Measurements from ENCODE around the gene CHI3L1. TPM values are rescaled to one million over a fixed set of nuclear protein-coding genes. Genes with fewer than 3 reads are reported as not detected.

Gene CHI3L1
- total and polyA plus RNA-seq, 4 donors: 5.0 to 34.7 (median 15.9) TPM

- Histone ChIP-seq H3K4me3 (ENCODE audit: low read depth in 1 of 3, low read length in 3 of 3) (no peak overlapping the region), H3K4me1 (ENCODE audit: control insufficient read depth in 4 of 4, insufficient read depth in 4 of 4, low read length in 3 of 4) (no peaks in the 10 kb centered on the region), H3K27me3 (ENCODE audit: control insufficient read depth in 4 of 4, insufficient read depth in 4 of 4, low read length in 3 of 4) (no peaks in the 10 kb centered on the region), H3K9ac (ENCODE audit: low read depth in 1 of 2, low read length in 2 of 2) (no peak overlapping the region), H3K36me3 (ENCODE audit: control insufficient read depth in 4 of 4, insufficient read depth in 3 of 4, low read depth in 1 of 4, low read length in 3 of 4) (no peaks in the 10 kb centered on the region), H3K27ac (ENCODE audit: low read depth in 1 of 2, low read length in 2 of 2) (no peak overlapping the region), H3K9me3 (ENCODE audit: control insufficient read depth in 4 of 4, low read length in 3 of 4) (no peaks in the 10 kb centered on the region)
- TF ChIP-seq REST (IDR thresholded peaks at IDR 0.05) (peak; percentile 85), MAX (IDR thresholded peaks at IDR 0.05) (no peak)
- DNase-seq (ENCODE audit: low spot score): no peak
- WGBS: 86% methylated on average over 8 of the region's 8 CpGs
These were observed 33.4 kb upstream of the CHI3L1 start for GRCh38 chr1:203219934-203220333.

- Histone ChIP-seq H3K4me3 (ENCODE audit: low read depth in 1 of 3, low read length in 3 of 3) (no peak overlapping the region), H3K36me3 (ENCODE audit: control insufficient read depth in 4 of 4, insufficient read depth in 3 of 4, low read depth in 1 of 4, low read length in 3 of 4) (no peaks in the 10 kb centered on the region), H3K27me3 (ENCODE audit: control insufficient read depth in 4 of 4, insufficient read depth in 4 of 4, low read length in 3 of 4) (no peaks in the 10 kb centered on the region), H3K4me1 (ENCODE audit: control insufficient read depth in 4 of 4, insufficient read depth in 4 of 4, low read length in 3 of 4) (no peaks in the 10 kb centered on the region), H3K9ac (ENCODE audit: low read depth in 1 of 2, low read length in 2 of 2) (no peak overlapping the region), H3K9me3 (ENCODE audit: control insufficient read depth in 4 of 4, low read length in 3 of 4) (no peaks in the 10 kb centered on the region), H3K27ac (ENCODE audit: low read depth in 1 of 2, low read length in 2 of 2) (no peak overlapping the region)
- TF ChIP-seq CTCF (IDR thresholded peaks at IDR 0.05; ENCODE audit: low read depth, low read length, missing input control) (no peak), REST (IDR thresholded peaks at IDR 0.05) (no peak), HNF4G (IDR thresholded peaks at IDR 0.05) (no peak), FOXA1 (IDR thresholded peaks at IDR 0.05) (no peak), RAD21 (IDR thresholded peaks at IDR 0.05) (no peak), GABPA (IDR thresholded peaks at IDR 0.05 in 1 of 2, conservative IDR thresholded peaks at IDR 0.05 in 1 of 2) (no peak), FOXA2 (IDR thresholded peaks at IDR 0.05) (no peak), EGR1 (IDR thresholded peaks at IDR 0.05; ENCODE audit: low read depth in 2 of 2) (no peak), ZBTB33 (IDR thresholded peaks at IDR 0.05) (no peak), NR2F2 (IDR thresholded peaks at IDR 0.05) (no peak), SP1 (IDR thresholded peaks at IDR 0.05) (no peak), JUND (IDR thresholded peaks at IDR 0.05) (no peak), YY1 (IDR thresholded peaks at IDR 0.05) (no peak), HNF4A (conservative IDR thresholded peaks at IDR 0.05) (no peak), ATF3 (IDR thresholded peaks at IDR 0.05) (no peak), RXRA (IDR thresholded peaks at IDR 0.05) (no peak)
- 81% methylated on average over 1 of the region's 1 CpG for WGBS
- no peak for DNase-seq (ENCODE audit: low spot score)
These were observed 32.7 kb upstream of the CHI3L1 start for GRCh38 chr1:203219171-203219570.
